ENCODE data around the gene USP31. TPM values are rescaled to one million over a fixed set of nuclear protein-coding genes. Genes with fewer than 3 reads are reported as not detected.

Gene USP31
- total RNA-seq, 1 experiment from 2014 or later = 16.1 TPM

- H2AK5ac ChIP-seq (ENCODE audit: insufficient read length, low read length) = no peak overlapping the region
- H4K91ac ChIP-seq (ENCODE audit: insufficient read length, low read depth, low read length) = no peak overlapping the region
- no peak overlapping the region for H3K18ac ChIP-seq (ENCODE audit: insufficient read length, low read depth, low read length)
- H3K36me3 Mint-ChIP-seq (ENCODE audit: insufficient read depth in 1 of 3, low read depth in 3 of 3) = peaks cover 3 to 11% (median 6%) of the 10 kb centered on the region in 3 experiments
- H3K27me3 Mint-ChIP-seq (ENCODE audit: low read depth) = peaks cover 2% of the 10 kb centered on the region; the same call in 1 of the 2 replicates
- no peaks in the 10 kb centered on the region for H3K23me2 ChIP-seq (ENCODE audit: insufficient read length, low read depth, low read length, poor library complexity, severe bottlenecking)
- H3K4me1 Mint-ChIP-seq = peaks cover 9 to 11% of the 10 kb centered on the region in 2 experiments
- H3K14ac ChIP-seq (ENCODE audit: insufficient read depth, low read length) = no peak overlapping the region
- H3K9ac ChIP-seq (ENCODE audit: extremely low read depth, insufficient read length, low read length) = no peak overlapping the region
- H2BK15ac ChIP-seq (ENCODE audit: low read depth, low read length) = no peak overlapping the region
- H2BK5ac ChIP-seq (ENCODE audit: insufficient read length, low read length) = no peak overlapping the region
- no peaks in the 10 kb centered on the region for H3K9me3 ChIP-seq (ENCODE audit: control insufficient read depth, low read depth, low read length)
- no peak overlapping the region for H3K27ac ChIP-seq (ENCODE audit: insufficient read length, low read depth, low read length)
- H3K27me3 ChIP-seq (ENCODE audit: insufficient read depth, low read length) = no peaks in the 10 kb centered on the region
- H2BK20ac ChIP-seq (ENCODE audit: low read depth, low read length, poor library complexity, severe bottlenecking) = no peak overlapping the region
- no peak overlapping the region for H3K23ac ChIP-seq (ENCODE audit: insufficient read length, low read depth, low read length)
- no peaks in the 10 kb centered on the region for H4K20me1 ChIP-seq (ENCODE audit: control insufficient read depth, insufficient read depth, insufficient read length)
- H3K4me3 Mint-ChIP-seq = no peak overlapping the region
- peaks cover 12 to 14% of the 10 kb centered on the region in 2 experiments for H3K9me3 Mint-ChIP-seq
- no peak overlapping the region for H2BK12ac ChIP-seq (ENCODE audit: insufficient read length, low read depth, low read length)
- H3K79me1 ChIP-seq (ENCODE audit: insufficient read depth, low read depth, low read length, poor library complexity, severe bottlenecking) = no peaks in the 10 kb centered on the region
- no peak overlapping the region for H3T11ph ChIP-seq (ENCODE audit: low read length)
- H3K56ac ChIP-seq (ENCODE audit: insufficient read length, low read depth, low read length) = no peak overlapping the region
- no peaks in the 10 kb centered on the region for H3K79me2 ChIP-seq (ENCODE audit: insufficient read depth, low read length)
- WGBS (ENCODE audit: extremely low coverage, insufficient read length, low lambda C conversion rate) = no CpG with 5 or more reads among the region's 2 CpGs
- no peak overlapping the region for H3K27ac Mint-ChIP-seq
- H3K4ac ChIP-seq (ENCODE audit: low read depth, low read length) = no peak overlapping the region
- no peaks in the 10 kb centered on the region for H3K4me1 ChIP-seq (ENCODE audit: insufficient read depth, low read length)
- no peak overlapping the region for H3K4me2 ChIP-seq (ENCODE audit: insufficient read depth, insufficient read length, low read length)
- no peak overlapping the region for H2BK120ac ChIP-seq (ENCODE audit: low read depth, low read length, poor library complexity, severe bottlenecking)
- no peak overlapping the region for H4K5ac ChIP-seq (ENCODE audit: insufficient read length, low read depth, low read length)
- TF ChIP-seq CTCF (conservative IDR thresholded peaks at IDR 0.05) = no peak
- no peak for DNase-seq
- H4K8ac ChIP-seq (replicated peaks; ENCODE audit: insufficient read length, low read depth, low read length) = no peak overlapping the region
- no peak overlapping the region for H2AFZ ChIP-seq (ENCODE audit: low read length)
These were observed 14.7 kb upstream of the USP31 start for GRCh38 chr16:23163921-23164320.

All from H9 (cell line).